HG02763 (cell line): Measurements from ENCODE around the gene KYNU.
"Not testable (repeated sequence)": the region's sequence is repeated elsewhere in the genome, so short reads cannot be mapped to it uniquely, and the experiment has no call there.

ENCODE experiments used
- ATAC-seq: cut with Tn5 transposase; IDR thresholded peaks from one replicate; pipeline ENCODE4 v1.9.1; 2021; ENCODE audit warnings: mild to moderate bottlenecking, moderate library complexity; ENCODE audit not compliant: unreplicated experiment

KYNU gene

GRCh38 chr2:143084462-143084861, 207.0 kb downstream of the KYNU start:
- no peak for ATAC-seq

GRCh38 chr2:143085125-143085784, 207.8 kb downstream of the KYNU start:
- ATAC-seq, result peak; percentile 59

GRCh38 chr2:143087033-143087432, 209.6 kb downstream of the KYNU start:
- ATAC-seq, result no peak

- no peak for ATAC-seq
These were observed 210.9 kb downstream of the KYNU start for GRCh38 chr2:143088388-143088787.

GRCh38 chr2:143089520-143089919, 212.1 kb downstream of the KYNU start:
- ATAC-seq, result not testable (repeated sequence)
